Panc1 (cell line): ENCODE results near the gene NPAS3. TPM values are rescaled to one million over a fixed set of nuclear protein-coding genes. Genes with fewer than 3 reads are reported as not detected.

Experiments
- ATAC-seq: fragments of 200-7000 bp; cut with Tn5 transposase; 2 replicates; pipeline ENCODE4 v1.9.1; 2020; ENCODE audit warnings: mild to moderate bottlenecking, moderate library complexity
- BruUV-seq: library from RNA; stranded (reverse); fragments of 400-500 nt; replicated peaks from 2 replicates; lab custom pipeline; 2021; lab: Mats Ljungman, UMichigan
- CTCF ChIA-PET: fragments of 300-600 bp; sonication (Branson Sonifier 250); formaldehyde crosslinking; loops from one replicate; lab custom pipeline; 2022; ENCODE audit warnings: antibody characterized with exemption; lab: Charles Lee
- POLR2A ChIA-PET: fragments of 300-600 bp; sonication (Branson Sonifier 250); formaldehyde crosslinking; loops from one replicate; lab custom pipeline; 2022; ENCODE audit warnings: antibody characterized with exemption; lab: Charles Lee
- DNase-seq: peaks from one replicate; pipeline ENCODE4 v3.0.0-alpha.2; 2010; ENCODE audit warnings: low read depth, low spot score
- H3K27ac ChIP-seq: 2 replicates; pipeline ENCODE4 v1.5.1; 2011; ENCODE audit warnings: mild to moderate bottlenecking, low read length, inconsistent platforms
- H3K27me3 ChIP-seq: fragments of 200-500 bp; sonication (Bioruptor generic); 2 replicates; pipeline ENCODE4 v1.6.0; 2014; ENCODE audit warnings: low read length, inconsistent platforms; ENCODE audit not compliant: control insufficient read depth, insufficient read depth
- H3K36me3 ChIP-seq: fragments of 200-500 bp; sonication (Bioruptor generic); 2 replicates; pipeline ENCODE4 v1.5.1; 2014; ENCODE audit warnings: inconsistent platforms, mild to moderate bottlenecking, low read length, moderate library complexity; ENCODE audit not compliant: control insufficient read depth, insufficient read depth
- H3K4me1 ChIP-seq: 2 replicates; pipeline ENCODE4 v1.5.1; 2011; ENCODE audit warnings: inconsistent platforms, mild to moderate bottlenecking, low read length, moderate library complexity; ENCODE audit not compliant: control insufficient read depth, insufficient read depth
- H3K4me3 ChIP-seq, 2 experiments: 2 replicates each; pipeline ENCODE4 v1.5.1; 2011 to 2012; ENCODE audit warnings: low read depth in 2 of 2, low read length in 2 of 2, mild to moderate bottlenecking in 2 of 2, inconsistent platforms in 1 of 2, moderate library complexity in 1 of 2
- H3K9me3 ChIP-seq: fragments of 200-500 bp; sonication (Bioruptor generic); 2 replicates; pipeline ENCODE4 v1.5.1; 2014; ENCODE audit warnings: low read depth, mild to moderate bottlenecking, inconsistent platforms, low read length, moderate library complexity; ENCODE audit not compliant: control insufficient read depth, insufficient read depth
- POLR2AphosphoS5 ChIP-seq: IDR thresholded peaks from 2 replicates; pipeline ENCODE4 v1.6.1; 2012; ENCODE audit warnings: mild to moderate bottlenecking, low read depth, low read length, moderate library complexity
- SIN3A ChIP-seq: IDR thresholded peaks from 2 replicates; pipeline ENCODE4 v1.6.1; 2012; ENCODE audit warnings: low read depth, mild to moderate bottlenecking, low read length, moderate library complexity, borderline replicate concordance; ENCODE audit not compliant: insufficient read depth
- TCF7L2 ChIP-seq: IDR thresholded peaks from 2 replicates; pipeline ENCODE4 v1.6.1; 2011; ENCODE audit warnings: mild to moderate bottlenecking, low read depth, low read length, inconsistent platforms
- in situ Hi-C: cut with HindIII; loops from 2 replicates; pipeline ENCODE4 v1.10.0; 2016; ENCODE audit warnings: low sequenced_read_pairs, low pct_unique_long_range_greater_than_20kb
- intact Hi-C: fragments of 100-400 bp; cut with micrococcal nuclease; formaldehyde crosslinking; loops from one replicate; pipeline ENCODE4 v1.10.0; 2022; ENCODE audit not compliant: unreplicated experiment
- total RNA-seq: library from RNA; stranded (reverse); gene quantifications from one replicate; pipeline ENCODE4 v1.2.1, GENCODE V29; 2021; ENCODE audit not compliant: unreplicated experiment
- TF ChIP-seq, protein P1 (sequence below): fragments of 450-650 bp; IDR thresholded peaks from 2 replicates; pipeline ENCODE4 v1.5.1; 2017; ENCODE audit warnings: mild to moderate bottlenecking
- TF ChIP-seq, protein P2 (sequence below), 2 experiments: IDR thresholded peaks; 2 replicates each; pipeline ENCODE4 v1.6.1; 2011 to 2012; ENCODE audit warnings: low read depth in 2 of 2, control low read depth in 1 of 2, low read length in 1 of 2, mild to moderate bottlenecking in 1 of 2, moderate library complexity in 1 of 2; ENCODE audit not compliant: insufficient read depth in 1 of 2

NPAS3 gene
- total RNA-seq, 1 experiment from 2014 or later: 0.23 TPM

DNA sequence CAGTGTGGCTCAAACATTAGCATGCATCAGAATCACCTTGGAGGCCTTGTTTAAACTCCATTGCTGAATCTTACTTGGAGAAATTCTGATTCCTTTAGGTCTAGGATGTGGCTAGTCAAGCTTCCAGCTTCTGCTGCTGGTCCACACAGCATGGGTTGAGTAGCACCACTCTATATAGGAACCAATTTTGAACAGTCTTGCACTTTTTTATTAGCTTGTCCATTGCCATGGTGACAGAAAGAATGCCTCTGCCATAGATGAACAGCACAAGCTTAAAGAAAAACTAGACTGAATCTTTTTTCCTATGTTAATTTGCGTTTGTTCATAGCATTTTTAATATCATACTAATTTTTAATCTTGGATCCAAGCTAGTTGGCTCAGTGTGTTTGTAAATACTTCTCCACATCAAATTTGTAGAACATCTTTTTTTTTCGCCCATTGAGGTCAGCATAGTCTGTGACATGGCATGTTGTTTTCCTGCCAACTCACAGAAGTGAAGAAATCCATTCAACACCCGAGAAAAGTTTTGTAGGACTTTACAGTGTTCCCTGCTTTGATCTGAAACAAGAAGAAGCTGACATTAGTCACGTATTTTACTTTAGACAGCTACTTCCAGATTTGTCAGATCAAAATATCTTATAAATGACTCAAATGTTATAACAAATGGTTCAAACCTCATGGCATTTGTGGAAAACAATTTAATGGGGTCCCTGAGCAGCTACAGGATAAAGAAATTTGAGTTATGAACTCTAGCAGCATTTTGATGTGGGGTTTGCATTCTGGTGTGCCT, 573.4 kb downstream of the NPAS3 start:
- Histone ChIP-seq H3K27ac (no peak overlapping the region), H3K4me3 (no peak overlapping the region), H3K27me3 (no peaks in the 10 kb centered on the region), H3K9me3 (no peaks in the 10 kb centered on the region), H3K4me1 (no peaks in the 10 kb centered on the region), H3K36me3 (no peaks in the 10 kb centered on the region)
- BruUV-seq: no TSS peak
- TF ChIP-seq POLR2AphosphoS5 (no peak), TCF7L2 (no peak), SIN3A (no peak)
- TF ChIP-seq, protein P1, sequence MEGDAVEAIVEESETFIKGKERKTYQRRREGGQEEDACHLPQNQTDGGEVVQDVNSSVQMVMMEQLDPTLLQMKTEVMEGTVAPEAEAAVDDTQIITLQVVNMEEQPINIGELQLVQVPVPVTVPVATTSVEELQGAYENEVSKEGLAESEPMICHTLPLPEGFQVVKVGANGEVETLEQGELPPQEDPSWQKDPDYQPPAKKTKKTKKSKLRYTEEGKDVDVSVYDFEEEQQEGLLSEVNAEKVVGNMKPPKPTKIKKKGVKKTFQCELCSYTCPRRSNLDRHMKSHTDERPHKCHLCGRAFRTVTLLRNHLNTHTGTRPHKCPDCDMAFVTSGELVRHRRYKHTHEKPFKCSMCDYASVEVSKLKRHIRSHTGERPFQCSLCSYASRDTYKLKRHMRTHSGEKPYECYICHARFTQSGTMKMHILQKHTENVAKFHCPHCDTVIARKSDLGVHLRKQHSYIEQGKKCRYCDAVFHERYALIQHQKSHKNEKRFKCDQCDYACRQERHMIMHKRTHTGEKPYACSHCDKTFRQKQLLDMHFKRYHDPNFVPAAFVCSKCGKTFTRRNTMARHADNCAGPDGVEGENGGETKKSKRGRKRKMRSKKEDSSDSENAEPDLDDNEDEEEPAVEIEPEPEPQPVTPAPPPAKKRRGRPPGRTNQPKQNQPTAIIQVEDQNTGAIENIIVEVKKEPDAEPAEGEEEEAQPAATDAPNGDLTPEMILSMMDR: no peak
- TF ChIP-seq, protein P2, sequence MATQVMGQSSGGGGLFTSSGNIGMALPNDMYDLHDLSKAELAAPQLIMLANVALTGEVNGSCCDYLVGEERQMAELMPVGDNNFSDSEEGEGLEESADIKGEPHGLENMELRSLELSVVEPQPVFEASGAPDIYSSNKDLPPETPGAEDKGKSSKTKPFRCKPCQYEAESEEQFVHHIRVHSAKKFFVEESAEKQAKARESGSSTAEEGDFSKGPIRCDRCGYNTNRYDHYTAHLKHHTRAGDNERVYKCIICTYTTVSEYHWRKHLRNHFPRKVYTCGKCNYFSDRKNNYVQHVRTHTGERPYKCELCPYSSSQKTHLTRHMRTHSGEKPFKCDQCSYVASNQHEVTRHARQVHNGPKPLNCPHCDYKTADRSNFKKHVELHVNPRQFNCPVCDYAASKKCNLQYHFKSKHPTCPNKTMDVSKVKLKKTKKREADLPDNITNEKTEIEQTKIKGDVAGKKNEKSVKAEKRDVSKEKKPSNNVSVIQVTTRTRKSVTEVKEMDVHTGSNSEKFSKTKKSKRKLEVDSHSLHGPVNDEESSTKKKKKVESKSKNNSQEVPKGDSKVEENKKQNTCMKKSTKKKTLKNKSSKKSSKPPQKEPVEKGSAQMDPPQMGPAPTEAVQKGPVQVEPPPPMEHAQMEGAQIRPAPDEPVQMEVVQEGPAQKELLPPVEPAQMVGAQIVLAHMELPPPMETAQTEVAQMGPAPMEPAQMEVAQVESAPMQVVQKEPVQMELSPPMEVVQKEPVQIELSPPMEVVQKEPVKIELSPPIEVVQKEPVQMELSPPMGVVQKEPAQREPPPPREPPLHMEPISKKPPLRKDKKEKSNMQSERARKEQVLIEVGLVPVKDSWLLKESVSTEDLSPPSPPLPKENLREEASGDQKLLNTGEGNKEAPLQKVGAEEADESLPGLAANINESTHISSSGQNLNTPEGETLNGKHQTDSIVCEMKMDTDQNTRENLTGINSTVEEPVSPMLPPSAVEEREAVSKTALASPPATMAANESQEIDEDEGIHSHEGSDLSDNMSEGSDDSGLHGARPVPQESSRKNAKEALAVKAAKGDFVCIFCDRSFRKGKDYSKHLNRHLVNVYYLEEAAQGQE (IDR thresholded peaks at IDR 0.05; ENCODE audit: insufficient read depth in 1 of 2, low read depth in 2 of 2, low read length in 1 of 2): no peak
- in situ Hi-C loops: no loop called here
- DNase-seq (no peak), ATAC-seq (no peak)
- ChIA-PET POLR2A (no interaction called here), CTCF (no interaction called here)
- intact Hi-C loops: no loop called here

DNA sequence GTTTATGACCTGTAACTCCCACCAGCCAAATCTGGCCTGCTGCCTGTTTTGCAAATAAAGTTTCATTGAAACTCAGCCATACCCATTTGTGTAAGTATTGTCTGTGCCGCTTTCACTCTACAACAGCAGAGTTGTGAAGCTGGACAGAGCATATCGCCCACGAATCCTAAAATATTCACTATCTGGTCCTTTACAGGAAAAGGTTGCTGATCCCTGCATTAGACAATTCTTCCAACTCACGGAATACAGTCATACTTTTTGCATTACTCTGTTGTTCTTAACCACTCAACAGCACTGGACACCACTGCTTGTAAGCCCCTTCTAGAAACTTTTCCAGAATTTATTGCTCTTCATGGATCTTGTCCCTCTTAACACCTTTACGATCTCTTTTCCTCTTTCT, 576.8 kb downstream of the NPAS3 start:
- ATAC-seq (no peak), DNase-seq (no peak)
- Histone ChIP-seq H3K36me3 (no peaks in the 10 kb centered on the region), H3K27ac (no peak overlapping the region), H3K4me1 (no peaks in the 10 kb centered on the region), H3K4me3 (no peak overlapping the region), H3K27me3 (no peaks in the 10 kb centered on the region), H3K9me3 (no peaks in the 10 kb centered on the region)
- TF ChIP-seq POLR2AphosphoS5 (no peak), TCF7L2 (no peak), SIN3A (no peak)
- TF ChIP-seq, protein P2 (IDR thresholded peaks at IDR 0.05; ENCODE audit: insufficient read depth in 1 of 2, low read depth in 2 of 2, low read length in 1 of 2): no peak
- TF ChIP-seq, protein P1: no peak
- intact Hi-C loops: no loop called here
- POLR2A ChIA-PET: no interaction called here
- CTCF ChIA-PET: no interaction called here
- in situ Hi-C loops: no loop called here
- BruUV-seq: no TSS peak
